GM12892 (cell line): ENCODE data around the gene SUGT1.

Experiments
- POLR2A ChIP-seq: IDR thresholded peaks from 2 replicates; pipeline ENCODE4 v1.6.1; 2011; ENCODE audit warnings: low read depth, low read length, control low read depth
- TAF1 ChIP-seq: IDR thresholded peaks from 2 replicates; pipeline ENCODE4 v1.6.1; 2011; ENCODE audit warnings: low read depth, mild to moderate bottlenecking, control low read depth, low read length, borderline replicate concordance

DNA sequence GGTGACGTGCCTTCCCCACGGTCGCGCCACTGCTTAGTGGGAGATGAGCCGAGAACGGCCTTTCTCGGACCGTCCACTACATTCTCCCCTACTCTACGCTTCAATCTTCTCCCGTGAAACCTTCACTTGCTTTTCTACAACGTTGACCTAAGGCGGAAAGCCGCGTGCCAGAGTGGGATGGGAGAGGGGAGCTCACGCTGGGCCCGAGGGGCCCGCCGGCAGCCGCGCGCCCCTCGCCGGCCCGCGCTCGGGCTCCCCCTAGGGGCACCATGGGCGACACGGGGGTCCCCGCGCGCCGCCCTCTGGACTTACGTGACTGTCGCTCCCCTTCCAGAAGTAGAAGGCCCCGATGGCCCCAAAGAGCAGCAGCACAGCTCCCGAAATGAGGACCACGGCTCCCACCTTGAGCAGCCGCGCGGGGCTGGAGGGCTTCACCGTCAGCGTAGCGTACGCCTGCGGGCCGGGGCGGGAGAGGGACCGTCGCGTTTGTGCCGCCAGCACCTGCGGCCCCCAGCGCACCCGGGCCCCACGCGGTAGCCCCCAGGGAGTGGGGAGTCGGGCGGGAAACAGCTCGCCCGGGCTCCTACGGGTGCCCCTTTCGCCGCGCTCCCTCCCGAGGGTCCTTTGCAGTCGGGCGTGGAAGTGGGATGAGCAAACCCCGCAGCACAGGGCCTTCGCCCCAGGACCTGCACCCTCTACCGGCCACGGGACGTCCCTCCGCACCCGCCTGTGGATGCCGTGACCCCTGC is 86.3 kb downstream of the SUGT1 start:
- no peak for TF ChIP-seq TAF1
- TF ChIP-seq POLR2A = no peak
